B cell (primary cell): Measurements from ENCODE around the gene ASB9. TPM values are rescaled to one million over a fixed set of nuclear protein-coding genes. Genes with fewer than 3 reads are reported as not detected.

ENCODE experiments used
- ATAC-seq: fragments of 200-7000 bp; cut with Tn5 transposase; one replicate; pipeline ENCODE4 v1.10.0; 2021; ENCODE audit warnings: low read depth, mild to moderate bottlenecking, moderate number of reproducible peaks, moderate library complexity
- CTCF ChIA-PET: fragments of 350-600 bp; sonication (Branson Sonifier 250); formaldehyde crosslinking; loops from one replicate; lab custom pipeline; 2021; ENCODE audit warnings: antibody characterized with exemption, inconsistent platforms; lab: Charles Lee
- POLR2A ChIA-PET: fragments of 350-600 bp; sonication (Branson Sonifier 250); formaldehyde crosslinking; loops from one replicate; lab custom pipeline; 2021; ENCODE audit warnings: antibody characterized with exemption; lab: Charles Lee
- DNase-seq: peaks from one replicate; pipeline ENCODE4 v3.0.0; 2013
- H2AFZ ChIP-seq: 2 replicates; pipeline ENCODE4 v1.6.1; 2012; ENCODE audit warnings: mild to moderate bottlenecking, low read depth, low read length; ENCODE audit not compliant: insufficient read depth, poor library complexity, severe bottlenecking
- H3K27ac ChIP-seq, 2 donors: 1 replicate in 1 of 2; 2 replicates in 1 of 2; pipeline ENCODE4 v1.5.1; 2012 to 2013; ENCODE audit warnings: low read length in 2 of 2, mild to moderate bottlenecking in 2 of 2, moderate library complexity in 1 of 2
- H3K27me3 ChIP-seq, 4 experiments: fragments of 200-600 bp in 1 of 4; sonication (generic) in 1 of 4; replicated peaks in 1 of 4; 1 replicate in 2 of 4; 2 replicates in 2 of 4; pipeline versions ENCODE4 v1.6.1 to v1.7.0; 2013 to 2016; ENCODE audit warnings: low read length in 3 of 4, mild to moderate bottlenecking in 2 of 4, mixed read lengths in 1 of 4, moderate library complexity in 1 of 4; ENCODE audit not compliant: insufficient read depth in 4 of 4, control insufficient read depth in 3 of 4; ENCODE audit errors: control extremely low read depth in 1 of 4
- H3K36me3 ChIP-seq, 2 experiments: replicated peaks in 1 of 2; 1 replicate in 1 of 2; 2 replicates in 1 of 2; pipeline versions ENCODE4 v1.6.1 to v1.7.1; 2013; ENCODE audit warnings: low read length in 1 of 2; ENCODE audit not compliant: insufficient read depth in 2 of 2, control insufficient read depth in 1 of 2; ENCODE audit errors: control extremely low read depth in 1 of 2, extremely low read depth in 1 of 2
- H3K4me1 ChIP-seq, 2 donors: fragments of 200-600 bp in 1 of 2; sonication (generic) in 1 of 2; 1 replicate in 1 of 2; 2 replicates in 1 of 2; pipeline versions ENCODE4 v1.5.1 to v1.6.1; 2013 to 2017; ENCODE audit warnings: low read length in 2 of 2; ENCODE audit not compliant: control insufficient read depth in 2 of 2, insufficient read depth in 2 of 2
- H3K4me2 ChIP-seq: replicated peaks from 2 replicates; pipeline ENCODE3; 2012; ENCODE audit warnings: mild to moderate bottlenecking, low read depth, low read length; ENCODE audit not compliant: poor library complexity, severe bottlenecking
- H3K4me3 ChIP-seq, 5 experiments: fragments of 200-600 bp in 1 of 5; sonication (generic) in 1 of 5; 1 replicate in 3 of 5; 2 replicates in 2 of 5; pipeline versions ENCODE4 v1.5.1 to v1.7.0; 2011 to 2016; ENCODE audit warnings: low read length in 4 of 5, mild to moderate bottlenecking in 4 of 5, low read depth in 2 of 5, control low read depth in 1 of 5, moderate library complexity in 1 of 5; ENCODE audit not compliant: insufficient read depth in 1 of 5; ENCODE audit errors: control extremely low read depth in 1 of 5, extremely low read depth in 1 of 5
- H3K79me2 ChIP-seq: fragments of 200-600 bp; sonication (generic); one replicate; pipeline ENCODE4 v1.6.0; 2016; ENCODE audit warnings: low read length; ENCODE audit not compliant: control insufficient read depth, insufficient read depth
- H3K9ac ChIP-seq: fragments of 200-600 bp; sonication (generic); 2 replicates; pipeline ENCODE4 v1.6.1; 2017; ENCODE audit warnings: mild to moderate bottlenecking, low read length, moderate library complexity
- H3K9me3 ChIP-seq, 3 donors: one replicate each; pipeline versions ENCODE4 v1.6.1 to v1.7.1; 2013; ENCODE audit warnings: low read length in 2 of 3; ENCODE audit not compliant: control insufficient read depth in 2 of 3, insufficient read depth in 1 of 3; ENCODE audit errors: control extremely low read depth in 1 of 3
- H4K20me1 ChIP-seq: 2 replicates; pipeline ENCODE4 v1.6.0; 2012; ENCODE audit warnings: mild to moderate bottlenecking, low read length; ENCODE audit not compliant: insufficient read depth, control insufficient read depth, poor library complexity, severe bottlenecking
- H3K27ac Mint-ChIP-seq: one replicate; pipeline ENCODE4 v1.8.0; 2021; ENCODE audit warnings: mixed read lengths
- H3K27me3 Mint-ChIP-seq: one replicate; pipeline ENCODE4 v1.8.0; 2021; ENCODE audit warnings: mixed read lengths
- H3K4me1 Mint-ChIP-seq: one replicate; pipeline ENCODE4 v1.8.0; 2021; ENCODE audit warnings: mixed read lengths
- H3K4me3 Mint-ChIP-seq: one replicate; pipeline ENCODE4 v1.8.0; 2021; ENCODE audit warnings: mixed read lengths
- H3K9me3 Mint-ChIP-seq: one replicate; pipeline ENCODE4 v1.8.0; 2022; ENCODE audit warnings: mixed read lengths; ENCODE audit not compliant: insufficient read depth
- CTCF ChIP-seq: fragments of 200-600 bp; IDR thresholded peaks from one replicate; pipeline ENCODE4 v1.8.0; 2022; ENCODE audit warnings: antibody characterized with exemption, mild to moderate bottlenecking
- EZH2 ChIP-seq: IDR thresholded peaks from 2 replicates; pipeline ENCODE4 v1.6.1; 2012; ENCODE audit warnings: borderline replicate concordance, low read depth, mild to moderate bottlenecking, moderate library complexity, low read length; ENCODE audit not compliant: insufficient read depth, poor library complexity, severe bottlenecking
- WGBS: methylation state at CpG from one replicate; pipeline ENCODE4 v1.1.5; 2013; ENCODE audit warnings: missing lambda C conversion rate; ENCODE audit not compliant: insufficient coverage; 5-methylcytosine and 5-hydroxymethylcytosine counted together
- intact Hi-C: fragments of 100-400 bp; cut with micrococcal nuclease; formaldehyde crosslinking; loops from one replicate; pipeline ENCODE4 v1.10.0; 2022
- polyA plus RNA-seq: library from polyadenylated mRNA; depleted of rRNA; stranded (reverse); fragments of >200 nt; gene quantifications from 2 replicates; pipeline ENCODE4 v1.2.3, GENCODE V29; 2012
- total RNA-seq, 2 donors: library from RNA; stranded (reverse); fragments of 120-200 nt in 1 of 2; gene quantifications; 1 replicate in 1 of 2; 2 replicates in 1 of 2; pipeline versions ENCODE4 v1.2.3 to v1.2.4, GENCODE V29; 2013 to 2022

ASB9 gene
- total and polyA plus RNA-seq, 2 donors (not counting 1 experiment from before 2014, with no cell fraction given): not detected

GRCh38 chrX:15214588-15214987 is 55.3 kb downstream of the ASB9 start:
- Histone ChIP-seq H3K4me1 (no peaks in the 10 kb centered on the region), H3K9me3 (no peaks in the 10 kb centered on the region), H3K27me3 (peaks cover 0 to 3% (median 0%) of the 10 kb centered on the region in 4 experiments), H3K4me3 (no peak overlapping the region), H3K27ac (no peak overlapping the region), H3K4me2 (no peak overlapping the region), H3K79me2 (no peaks in the 10 kb centered on the region), H3K36me3 (no peaks in the 10 kb centered on the region), H2AFZ (no peak overlapping the region), H3K9ac (no peak overlapping the region), H4K20me1 (no peaks in the 10 kb centered on the region)
- Mint-ChIP-seq H3K4me3 (no peak overlapping the region), H3K4me1 (no peaks in the 10 kb centered on the region), H3K27me3 (peaks cover 6% of the 10 kb centered on the region), H3K27ac (no peak overlapping the region), H3K9me3 (no peaks in the 10 kb centered on the region)
- no CpG with 5 or more reads among the region's 1 CpG for WGBS
- intact Hi-C loops: no loop called here
- DNase-seq (no peak), ATAC-seq (no peak)
- CTCF ChIA-PET: no interaction called here
- no peak for TF ChIP-seq EZH2
- no peak for TF ChIP-seq CTCF
- POLR2A ChIA-PET: no interaction called here

- no CpG with 5 or more reads among the region's 3 CpGs for WGBS
These were observed 60.8 kb downstream of the ASB9 start for GRCh38 chrX:15209096-15209495.

More at GRCh38 chrX:15209096-15209495, 60.8 kb downstream of the ASB9 start:
- Histone ChIP-seq H3K27me3 (no peaks in the 10 kb centered on the region), H3K9me3 (no peaks in the 10 kb centered on the region), H3K4me3 (no peak overlapping the region), H3K4me1 (no peaks in the 10 kb centered on the region), H3K79me2 (no peaks in the 10 kb centered on the region), H3K36me3 (no peaks in the 10 kb centered on the region), H3K4me2 (no peak overlapping the region), H3K9ac (no peak overlapping the region), H2AFZ (no peak overlapping the region), H4K20me1 (no peaks in the 10 kb centered on the region), H3K27ac (no peak overlapping the region)
- Mint-ChIP-seq H3K27me3 (no peaks in the 10 kb centered on the region), H3K9me3 (no peaks in the 10 kb centered on the region), H3K4me3 (no peak overlapping the region), H3K27ac (no peak overlapping the region), H3K4me1 (peaks cover 3% of the 10 kb centered on the region)
- TF ChIP-seq CTCF (no peak), EZH2 (no peak)
- ChIA-PET POLR2A (no interaction called here), CTCF (no interaction called here)
- DNase-seq (no peak), ATAC-seq (no peak)
- intact Hi-C loops: no loop called here
